SK-N-SH (cell line): ENCODE measurements around the gene GABRD. TPM values are rescaled to one million over a fixed set of nuclear protein-coding genes. Genes with fewer than 3 reads are reported as not detected.

Experiments
- CTCF ChIA-PET: fragments of 300-600, 350-600 bp; formaldehyde crosslinking; extraction: SDS; loops from one replicate; lab custom pipeline; 2021; lab: Yijun Ruan, JAX
- POLR2A ChIA-PET: fragments of 350-600 bp; sonication (Branson Sonifier 250); formaldehyde crosslinking; extraction: SDS; loops from one replicate; lab custom pipeline; 2020; ENCODE audit warnings: antibody characterized with exemption, inconsistent platforms; lab: Yijun Ruan, JAX
- DNase-seq: peaks from one replicate; pipeline ENCODE4 v3.0.0; 2012
- H2AFZ ChIP-seq: fragments of 200-600 bp; sonication (generic); 2 replicates; pipeline ENCODE4 v1.8.1; 2016; ENCODE audit warnings: antibody characterized with exemption, mild to moderate bottlenecking, low read depth
- H3F3A ChIP-seq: fragments of 200-600 bp; sonication (generic); replicated peaks from 2 replicates; pipeline ENCODE3; 2016; ENCODE audit warnings: antibody characterized with exemption, mild to moderate bottlenecking; ENCODE audit not compliant: insufficient read depth
- H3K27ac ChIP-seq, 2 experiments: fragments of 200-500 bp in 1 of 2; fragments of 200-600 bp in 1 of 2; sonication (Bioruptor generic) in 1 of 2; sonication (generic), shearing (Covaris generic) in 1 of 2; 2 replicates each; pipeline versions ENCODE4 v1.5.1 to v1.6.1; 2014 to 2016; ENCODE audit warnings: low read depth in 2 of 2, inconsistent platforms in 1 of 2, low read length in 1 of 2, mild to moderate bottlenecking in 1 of 2, mixed read lengths in 1 of 2
- H3K27me3 ChIP-seq: fragments of 200-600 bp; sonication (generic), shearing (Covaris generic); 2 replicates; pipeline ENCODE4 v1.6.1; 2016; ENCODE audit warnings: mixed run types; ENCODE audit not compliant: insufficient read depth
- H3K36me3 ChIP-seq, 2 experiments: fragments of 200-500 bp in 1 of 2; fragments of 200-600 bp in 1 of 2; sonication (Bioruptor generic) in 1 of 2; sonication (generic) in 1 of 2; replicated peaks in 1 of 2; 2 replicates each; pipeline versions ENCODE3 to v1.5.1; 2014 to 2016; ENCODE audit warnings: low read length in 1 of 2, mild to moderate bottlenecking in 1 of 2; ENCODE audit not compliant: insufficient read depth in 2 of 2, control insufficient read depth in 1 of 2
- H3K4me1 ChIP-seq, 2 experiments: fragments of 200-500 bp in 1 of 2; fragments of 200-600 bp in 1 of 2; sonication (Bioruptor generic) in 1 of 2; sonication (generic), shearing (Covaris generic) in 1 of 2; 2 replicates each; pipeline versions ENCODE4 v1.5.1 to v1.6.1; 2014 to 2016; ENCODE audit warnings: low read depth in 1 of 2, low read length in 1 of 2, mixed run types in 1 of 2; ENCODE audit not compliant: insufficient read depth in 2 of 2, control insufficient read depth in 1 of 2
- H3K4me2 ChIP-seq: fragments of 200-600 bp; sonication (generic), shearing (Covaris generic); 2 replicates; pipeline ENCODE4 v1.6.1; 2017; ENCODE audit warnings: mixed run types
- H3K4me3 ChIP-seq, 2 experiments: fragments of 200-500 bp in 1 of 2; fragments of 200-600 bp in 1 of 2; sonication (Bioruptor generic) in 1 of 2; sonication (generic), shearing (Covaris generic) in 1 of 2; 2 replicates each; pipeline versions ENCODE4 v1.5.1 to v1.8.1; 2014 to 2016; ENCODE audit warnings: low read depth in 2 of 2, inconsistent platforms in 1 of 2, low read length in 1 of 2, mild to moderate bottlenecking in 1 of 2, mixed read lengths in 1 of 2, moderate library complexity in 1 of 2
- H3K79me2 ChIP-seq: fragments of 200-600 bp; sonication (generic); 2 replicates; pipeline ENCODE4 v1.8.1; 2017; ENCODE audit warnings: mild to moderate bottlenecking; ENCODE audit not compliant: insufficient read depth
- H3K9ac ChIP-seq: fragments of 200-600 bp; sonication (generic); 2 replicates; pipeline ENCODE4 v1.6.1; 2017; ENCODE audit warnings: mixed run types
- H3K9me2 ChIP-seq: fragments of 200-600 bp; sonication (generic); 2 replicates; pipeline ENCODE4 v1.6.1; 2017; ENCODE audit warnings: mixed run types
- H3K9me3 ChIP-seq: fragments of 200-600 bp; sonication (generic); 2 replicates; pipeline ENCODE4 v1.6.1; 2017; ENCODE audit warnings: mixed run types, mild to moderate bottlenecking, moderate library complexity
- H4K20me1 ChIP-seq: fragments of 200-600 bp; sonication (generic); 2 replicates; pipeline ENCODE4 v1.6.1; 2017; ENCODE audit warnings: mild to moderate bottlenecking, mixed run types; ENCODE audit not compliant: insufficient read depth
- IRF3 ChIP-seq: fragments of 150-350 bp; IDR thresholded peaks from 2 replicates; pipeline ENCODE4 v1.6.1; 2016; ENCODE audit warnings: mild to moderate bottlenecking, low read depth, low read length
- JUND ChIP-seq: IDR thresholded peaks from 2 replicates; pipeline ENCODE4 v1.4.0; 2012
- POLR2AphosphoS5 ChIP-seq: IDR thresholded peaks from 2 replicates; pipeline ENCODE4 v1.6.1; 2012; ENCODE audit warnings: low read depth, low read length
- RXRA ChIP-seq: IDR thresholded peaks from 2 replicates; pipeline ENCODE4 v1.4.0; 2012; ENCODE audit warnings: low read depth, mild to moderate bottlenecking, borderline replicate concordance
- TEAD4 ChIP-seq: IDR thresholded peaks from 2 replicates; pipeline ENCODE4 v1.4.0; 2012; ENCODE audit warnings: mild to moderate bottlenecking, borderline replicate concordance; ENCODE audit not compliant: insufficient read depth
- USF2 ChIP-seq: fragments of 150-350 bp; IDR thresholded peaks from 2 replicates; pipeline ENCODE4 v1.6.1; 2017; ENCODE audit warnings: antibody characterized with exemption, low read length, low read depth, borderline replicate concordance
- WGBS: methylation state at CpG from one replicate; pipeline ENCODE4 v1.1.6; 2017; ENCODE audit warnings: low lambda C conversion rate; 5-methylcytosine and 5-hydroxymethylcytosine counted together
- polyA plus RNA-seq, 3 experiments: library from polyadenylated mRNA; depleted of rRNA; stranded (reverse); fragments of >200 nt; gene quantifications; 2 replicates each; pipeline ENCODE4 v1.2.3, GENCODE V29; 2012
- TF ChIP-seq, protein P1 (sequence below): IDR thresholded peaks from 2 replicates; pipeline ENCODE4 v1.4.0; 2012; ENCODE audit warnings: low read depth

Gene GABRD
- polyA plus RNA-seq, 1 of the 3 experiments (the other 2 are of a cell fraction), result 0.07 TPM

GRCh38 chr1:2025491-2025981, 6.4 kb downstream of the GABRD start:
- no peak overlapping the region for H3K4me3 ChIP-seq
- no peak overlapping the region for H3K9ac ChIP-seq
- DNase-seq, result no peak
- no peak overlapping the region for H3K4me2 ChIP-seq
- no peaks in the 10 kb centered on the region for H3K79me2 ChIP-seq
- H3F3A ChIP-seq, result no peaks in the 10 kb centered on the region
- WGBS, result 60% methylated on average over 24 of the region's 39 CpGs
- no peak overlapping the region for H3K27ac ChIP-seq
- no peaks in the 10 kb centered on the region for H4K20me1 ChIP-seq
- H3K36me3 ChIP-seq, result no peaks in the 10 kb centered on the region
- H3K9me2 ChIP-seq, result no peaks in the 10 kb centered on the region
- ChIA-PET POLR2A (no interaction called here), CTCF (interaction anchor here (0.7 to 2.4 kb wide), 4 partner anchors 11 to 81 kb away, joined by 3 to 6 read pairs (median 3); no protein-coding TSS in a partner anchor)
- TF ChIP-seq IRF3 (no peak), TEAD4 (no peak), USF2 (no peak), POLR2AphosphoS5 (no peak)
- TF ChIP-seq, protein P1, sequence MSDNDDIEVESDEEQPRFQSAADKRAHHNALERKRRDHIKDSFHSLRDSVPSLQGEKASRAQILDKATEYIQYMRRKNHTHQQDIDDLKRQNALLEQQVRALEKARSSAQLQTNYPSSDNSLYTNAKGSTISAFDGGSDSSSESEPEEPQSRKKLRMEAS, result no peak
- H3K27me3 ChIP-seq, result no peaks in the 10 kb centered on the region
- no peaks in the 10 kb centered on the region for H3K4me1 ChIP-seq
- H3K9me3 ChIP-seq, result no peaks in the 10 kb centered on the region
- H2AFZ ChIP-seq, result no peak overlapping the region

- Histone ChIP-seq H4K20me1 (no peaks in the 10 kb centered on the region), H3K4me3 (no peak overlapping the region), H2AFZ (no peak overlapping the region), H3F3A (no peaks in the 10 kb centered on the region), H3K9ac (no peak overlapping the region), H3K9me3 (no peaks in the 10 kb centered on the region), H3K79me2 (no peaks in the 10 kb centered on the region), H3K27ac (no peak overlapping the region), H3K9me2 (no peaks in the 10 kb centered on the region), H3K4me1 (peaks cover 0 to 15% of the 10 kb centered on the region in 2 experiments; a peak in 1 of 4 replicates), H3K27me3 (no peaks in the 10 kb centered on the region), H3K36me3 (no peaks in the 10 kb centered on the region), H3K4me2 (no peak overlapping the region)
- 78% methylated on average over 27 of the region's 46 CpGs for WGBS
- ChIA-PET CTCF (interaction anchor here (10.7 kb wide), 1 partner anchor 18 kb away, joined by 138 read pairs; no protein-coding TSS in a partner anchor), POLR2A (no interaction called here)
- no peak for DNase-seq
- TF ChIP-seq RXRA, result no peak
- no peak for TF ChIP-seq JUND
- no peak for TF ChIP-seq IRF3
Measured at GRCh38 chr1:2027961-2028583, 8.9 kb downstream of the GABRD start.
